ENCODE measurements around the gene POLR3A. TPM values are rescaled to one million over a fixed set of nuclear protein-coding genes. Genes with fewer than 3 reads are reported as not detected.
"Not testable (repeated sequence)": the region's sequence is repeated elsewhere in the genome, so short reads cannot be mapped to it uniquely, and the experiment has no call there.

POLR3A gene
- 16.6 and 19.5 TPM in 2 replicates for total RNA-seq
- long read RNA-seq, full-length matches to known transcripts = 13 of 61 reads
- long read RNA-seq, partial matches to known transcripts = 37 of 61 reads
- long read RNA-seq, other reads (novel, unspliced or antisense) = 11 of 61 reads

DNA sequence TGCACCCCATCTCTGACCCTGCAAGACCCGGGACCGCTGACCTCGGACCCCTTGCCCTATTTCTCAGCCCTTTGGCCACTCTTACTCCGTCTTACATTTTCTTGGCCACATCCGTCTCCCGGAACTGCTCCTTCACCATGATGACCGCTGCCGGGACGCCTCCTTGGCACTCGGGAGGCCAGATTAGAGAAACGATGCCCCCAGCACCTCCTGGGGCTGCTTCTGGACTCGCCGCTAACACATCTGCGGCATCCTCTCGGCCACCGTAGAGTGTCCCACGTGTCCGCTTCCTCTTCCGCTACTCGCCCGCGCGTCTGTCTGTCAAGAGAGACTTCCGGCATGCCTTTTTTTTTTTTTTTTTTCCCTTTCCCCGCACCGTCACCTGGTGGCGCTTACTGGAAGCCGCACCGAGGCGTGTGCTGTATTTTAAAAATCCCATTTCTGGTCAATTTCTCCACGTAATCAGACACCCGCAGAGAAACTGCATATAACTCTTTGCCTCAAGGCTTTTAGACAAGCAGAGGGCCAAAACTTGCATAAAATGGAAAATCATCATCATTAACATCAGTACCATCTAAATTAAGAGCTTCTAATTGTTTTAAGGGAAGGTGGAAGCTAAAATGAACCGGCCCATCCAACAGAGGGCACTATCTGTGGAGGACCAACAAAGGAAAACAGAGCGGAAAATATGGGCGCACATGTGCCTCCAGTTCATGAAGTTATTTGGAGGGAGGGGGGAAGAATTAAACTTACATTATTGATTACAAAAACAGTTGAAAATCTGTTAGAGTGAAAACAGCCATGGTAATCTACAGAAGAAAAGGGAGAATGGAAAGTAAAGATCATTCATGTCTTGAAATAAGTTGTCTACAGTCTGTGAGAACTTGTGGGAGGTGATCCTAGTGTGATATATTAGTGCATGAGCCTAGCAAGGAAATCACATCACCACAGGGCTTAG is at the start of gene POLR3A:
Gene POLR3A, minus strand, starts transcription at position 247 of the 958 bp plus-strand sequence. Its CDS starts 108 bp downstream, at position 139.
- H3K27me3 Mint-ChIP-seq (ENCODE audit: unreplicated experiment) = no peaks in the 10 kb centered on the region
- H3K4me1 Mint-ChIP-seq (ENCODE audit: unreplicated experiment) = peaks cover 32% of the 10 kb centered on the region
- DNase-seq (ENCODE audit: extremely low spot score, unreplicated experiment) = peak; percentile 97
- peak within 1 kb of the TSS; percentile 100 for H3K4me3 Mint-ChIP-seq (ENCODE audit: unreplicated experiment)
- H3K27ac Mint-ChIP-seq (ENCODE audit: unreplicated experiment) = peak within 1 kb of the TSS; percentile 97
- TF ChIP-seq, protein P1, sequence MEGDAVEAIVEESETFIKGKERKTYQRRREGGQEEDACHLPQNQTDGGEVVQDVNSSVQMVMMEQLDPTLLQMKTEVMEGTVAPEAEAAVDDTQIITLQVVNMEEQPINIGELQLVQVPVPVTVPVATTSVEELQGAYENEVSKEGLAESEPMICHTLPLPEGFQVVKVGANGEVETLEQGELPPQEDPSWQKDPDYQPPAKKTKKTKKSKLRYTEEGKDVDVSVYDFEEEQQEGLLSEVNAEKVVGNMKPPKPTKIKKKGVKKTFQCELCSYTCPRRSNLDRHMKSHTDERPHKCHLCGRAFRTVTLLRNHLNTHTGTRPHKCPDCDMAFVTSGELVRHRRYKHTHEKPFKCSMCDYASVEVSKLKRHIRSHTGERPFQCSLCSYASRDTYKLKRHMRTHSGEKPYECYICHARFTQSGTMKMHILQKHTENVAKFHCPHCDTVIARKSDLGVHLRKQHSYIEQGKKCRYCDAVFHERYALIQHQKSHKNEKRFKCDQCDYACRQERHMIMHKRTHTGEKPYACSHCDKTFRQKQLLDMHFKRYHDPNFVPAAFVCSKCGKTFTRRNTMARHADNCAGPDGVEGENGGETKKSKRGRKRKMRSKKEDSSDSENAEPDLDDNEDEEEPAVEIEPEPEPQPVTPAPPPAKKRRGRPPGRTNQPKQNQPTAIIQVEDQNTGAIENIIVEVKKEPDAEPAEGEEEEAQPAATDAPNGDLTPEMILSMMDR (IDR thresholded peaks at IDR 0.05) = peak; percentile 71
- peaks cover 18% of the 10 kb centered on the region for H3K36me3 Mint-ChIP-seq (ENCODE audit: unreplicated experiment)
- no peaks in the 10 kb centered on the region for H3K9me3 Mint-ChIP-seq (ENCODE audit: unreplicated experiment)

DNA sequence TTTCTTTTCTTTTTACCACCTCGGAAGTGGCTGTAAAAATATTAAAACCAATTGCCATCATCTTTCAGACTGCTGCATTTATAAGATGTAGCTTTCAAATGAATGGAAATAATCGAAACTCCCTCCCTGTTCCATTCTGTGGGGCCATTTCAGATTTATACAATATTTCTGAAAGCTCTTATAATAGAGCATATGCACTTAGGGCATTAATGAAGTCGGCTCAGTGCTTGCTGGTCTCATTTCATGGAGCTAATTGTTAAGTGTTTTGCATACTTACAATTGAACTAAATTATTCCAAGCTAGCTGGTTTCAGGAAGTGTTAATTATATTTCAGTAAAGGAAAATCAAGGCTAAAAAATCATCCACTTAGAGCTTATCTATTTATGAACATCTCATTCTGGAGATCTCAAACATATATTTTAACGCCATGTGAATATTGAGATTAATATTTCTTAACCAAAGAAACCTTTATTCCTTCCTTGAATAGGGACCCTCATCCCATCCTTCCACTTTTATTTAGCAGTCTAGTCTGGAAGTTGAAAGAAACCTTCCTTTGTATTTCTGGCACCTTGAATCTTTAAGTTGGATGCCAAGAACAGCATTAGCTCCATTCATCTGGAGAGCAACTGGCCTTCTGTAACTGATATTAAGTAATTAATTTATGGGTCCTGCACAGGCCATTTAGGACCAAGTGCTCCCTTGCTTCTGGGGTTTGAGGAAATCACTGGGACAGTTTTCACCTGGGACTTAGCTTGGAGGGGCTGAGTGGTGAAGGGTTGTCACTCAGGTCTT is 49.4 kb upstream of the POLR3A start:
- H3K27me3 Mint-ChIP-seq (ENCODE audit: unreplicated experiment) = peaks cover 44% of the 10 kb centered on the region
- TF ChIP-seq, protein P1 (IDR thresholded peaks at IDR 0.05) = no peak
- no peak overlapping the region for H3K4me3 Mint-ChIP-seq (ENCODE audit: unreplicated experiment)
- no peak for DNase-seq (ENCODE audit: extremely low spot score, unreplicated experiment)
- no peak overlapping the region for H3K27ac Mint-ChIP-seq (ENCODE audit: unreplicated experiment)
- H3K36me3 Mint-ChIP-seq (ENCODE audit: unreplicated experiment) = no peaks in the 10 kb centered on the region
- peaks cover 4% of the 10 kb centered on the region for H3K9me3 Mint-ChIP-seq (ENCODE audit: unreplicated experiment)
- H3K4me1 Mint-ChIP-seq (ENCODE audit: unreplicated experiment) = no peaks in the 10 kb centered on the region

GRCh38 chr10:78075806-78076205 is 46.5 kb upstream of the POLR3A start:
- H3K4me1 Mint-ChIP-seq (ENCODE audit: unreplicated experiment); H3K9me3 Mint-ChIP-seq (ENCODE audit: unreplicated experiment); H3K4me3 Mint-ChIP-seq (ENCODE audit: unreplicated experiment); DNase-seq (ENCODE audit: extremely low spot score, unreplicated experiment); H3K27ac Mint-ChIP-seq (ENCODE audit: unreplicated experiment); H3K36me3 Mint-ChIP-seq (ENCODE audit: unreplicated experiment): not testable (repeated sequence)
- peaks cover 30% of the 10 kb centered on the region for H3K27me3 Mint-ChIP-seq (ENCODE audit: unreplicated experiment)

DNA sequence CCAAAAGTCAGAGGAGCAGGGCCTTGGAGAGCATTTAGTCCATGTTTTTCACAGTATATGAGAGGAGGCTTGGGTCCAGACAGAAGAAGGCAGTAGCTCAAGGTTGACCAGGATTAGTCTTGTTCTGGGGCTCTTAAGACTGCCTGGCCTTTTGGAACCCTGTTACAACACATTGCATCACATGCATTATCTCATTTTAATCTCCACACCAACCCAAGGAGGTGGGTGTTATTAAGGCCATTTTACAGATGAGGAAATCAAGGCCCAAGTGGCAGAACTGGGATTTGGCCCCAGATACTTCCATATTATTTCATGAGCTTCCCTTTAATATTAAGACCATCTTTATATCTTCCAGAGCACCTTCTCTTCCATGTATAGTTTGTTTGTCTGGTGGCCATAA is 43.2 kb upstream of the POLR3A start:
- Mint-ChIP-seq H3K27ac (ENCODE audit: unreplicated experiment) (no peak overlapping the region), H3K9me3 (ENCODE audit: unreplicated experiment) (peaks cover 4% of the 10 kb centered on the region), H3K27me3 (ENCODE audit: unreplicated experiment) (peaks cover 11% of the 10 kb centered on the region), H3K4me3 (ENCODE audit: unreplicated experiment) (no peak overlapping the region), H3K36me3 (ENCODE audit: unreplicated experiment) (no peaks in the 10 kb centered on the region), H3K4me1 (ENCODE audit: unreplicated experiment) (no peaks in the 10 kb centered on the region)
- TF ChIP-seq, protein P1 (IDR thresholded peaks at IDR 0.05) = no peak
- no peak for DNase-seq (ENCODE audit: extremely low spot score, unreplicated experiment)

GRCh38 chr10:78071857-78072179 is 42.5 kb upstream of the POLR3A start:
- Mint-ChIP-seq H3K27me3 (ENCODE audit: unreplicated experiment) (peaks cover 6% of the 10 kb centered on the region), H3K4me3 (ENCODE audit: unreplicated experiment) (no peak overlapping the region), H3K9me3 (ENCODE audit: unreplicated experiment) (peaks cover 4% of the 10 kb centered on the region), H3K36me3 (ENCODE audit: unreplicated experiment) (no peaks in the 10 kb centered on the region), H3K27ac (ENCODE audit: unreplicated experiment) (no peak overlapping the region), H3K4me1 (ENCODE audit: unreplicated experiment) (peaks cover 3% of the 10 kb centered on the region)
- TF ChIP-seq, protein P1 (IDR thresholded peaks at IDR 0.05) = no peak
- no peak for DNase-seq (ENCODE audit: extremely low spot score, unreplicated experiment)
